Ascending aorta (tissue), 2 donors: ENCODE data around the gene LGR4. TPM values are rescaled to one million over a fixed set of nuclear protein-coding genes. Genes with fewer than 3 reads are reported as not detected.
"Not testable (repeated sequence)": the region's sequence is repeated elsewhere in the genome, so short reads cannot be mapped to it uniquely, and the experiment has no call there.

Source experiments
- DNase-seq, 2 donors: peaks; one replicate each; pipeline ENCODE4 v3.0.0-alpha.2; 2019; ENCODE audit warnings: low spot score in 2 of 2
- H3K27ac ChIP-seq, 2 donors: fragments of 200-600 bp; sonication (generic); one replicate each; pipeline ENCODE4 v1.5.1; 2016 to 2017; ENCODE audit warnings: mild to moderate bottlenecking in 1 of 2
- H3K27me3 ChIP-seq: fragments of 200-600 bp; sonication (generic); one replicate; pipeline ENCODE4 v1.5.1; 2017
- H3K36me3 ChIP-seq, 2 donors: fragments of 200-600 bp; sonication (generic); one replicate each; pipeline ENCODE4 v1.5.1; 2016
- H3K4me1 ChIP-seq, 2 donors: fragments of 200-600 bp; sonication (generic); one replicate each; pipeline ENCODE4 v1.5.1; 2016 to 2017; ENCODE audit warnings: mild to moderate bottlenecking in 1 of 2
- H3K4me3 ChIP-seq, 2 donors: fragments of 200-600 bp; sonication (generic); one replicate each; pipeline ENCODE4 v1.5.1; 2016 to 2017; ENCODE audit warnings: mild to moderate bottlenecking in 1 of 2
- H3K9me3 ChIP-seq, 2 donors: fragments of 200-600 bp; sonication (generic); one replicate each; pipeline ENCODE4 v1.5.1; 2016
- CTCF ChIP-seq, 3 experiments: fragments of 200-600 bp in 2 of 3; fragments of 450-650 bp in 1 of 3; sonication (generic) in 2 of 3; IDR thresholded peaks; one replicate each; pipeline ENCODE4 v1.5.1; 2016 to 2019; ENCODE audit warnings: antibody characterized with exemption in 3 of 3, mild to moderate bottlenecking in 1 of 3, moderate library complexity in 1 of 3
- intact Hi-C: fragments of 100-400 bp; cut with DNase I; formaldehyde crosslinking; loops from one replicate; pipeline ENCODE4 v1.15.1; 2023
- total RNA-seq: library from RNA; depleted of rRNA; stranded (reverse); fragments of >200 nt; gene quantifications from one replicate; pipeline ENCODE4 v1.1.0, GENCODE V29; 2016

The LGR4 gene
- total RNA-seq, 1 donor from 2014 or later, result 46.8 TPM

DNA sequence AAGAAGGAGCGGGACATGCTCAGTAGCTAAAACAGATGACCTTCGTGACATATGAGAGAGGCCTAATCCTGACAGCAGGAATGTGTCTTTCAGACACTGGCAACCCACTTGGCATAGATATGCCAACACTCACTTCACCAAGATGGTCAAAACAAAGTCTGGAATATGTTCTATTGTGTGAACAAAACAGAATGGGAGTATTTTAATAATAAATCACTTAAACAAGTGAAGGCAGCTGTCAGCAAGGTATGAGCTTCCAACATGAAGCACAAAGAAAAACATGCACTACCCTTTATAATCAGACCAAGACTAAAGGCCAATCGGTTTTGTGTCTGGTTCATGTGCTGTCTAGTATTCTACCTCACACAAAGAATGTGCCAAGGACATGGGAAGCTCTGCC is 132.6 kb downstream of the LGR4 start:
- Histone ChIP-seq H3K27ac (no peak overlapping the region), H3K4me1 (no peaks in the 10 kb centered on the region), H3K9me3 (no peaks in the 10 kb centered on the region), H3K36me3 (no peaks in the 10 kb centered on the region), H3K4me3 (no peak overlapping the region), H3K27me3 (no peaks in the 10 kb centered on the region)
- intact Hi-C loops, result no loop called here
- no peak for DNase-seq
- no peak for TF ChIP-seq CTCF (IDR thresholded peaks at IDR 0.05)

- intact Hi-C loops, H3K36me3 ChIP-seq, DNase-seq, H3K4me1 ChIP-seq, H3K27me3 ChIP-seq, H3K4me3 ChIP-seq, H3K27ac ChIP-seq, H3K9me3 ChIP-seq: not testable (repeated sequence)
Observed at GRCh38 chr11:27334764-27335163, 137.8 kb downstream of the LGR4 start.

GRCh38 chr11:27331981-27332380 is 140.6 kb downstream of the LGR4 start:
- no peak for TF ChIP-seq CTCF (IDR thresholded peaks at IDR 0.05)
- Histone ChIP-seq H3K27me3 (no peaks in the 10 kb centered on the region), H3K4me3 (no peak overlapping the region), H3K27ac (no peak overlapping the region), H3K4me1 (no peaks in the 10 kb centered on the region), H3K36me3 (no peaks in the 10 kb centered on the region), H3K9me3 (no peaks in the 10 kb centered on the region)
- no peak for DNase-seq
- intact Hi-C loops, result no loop called here

DNA sequence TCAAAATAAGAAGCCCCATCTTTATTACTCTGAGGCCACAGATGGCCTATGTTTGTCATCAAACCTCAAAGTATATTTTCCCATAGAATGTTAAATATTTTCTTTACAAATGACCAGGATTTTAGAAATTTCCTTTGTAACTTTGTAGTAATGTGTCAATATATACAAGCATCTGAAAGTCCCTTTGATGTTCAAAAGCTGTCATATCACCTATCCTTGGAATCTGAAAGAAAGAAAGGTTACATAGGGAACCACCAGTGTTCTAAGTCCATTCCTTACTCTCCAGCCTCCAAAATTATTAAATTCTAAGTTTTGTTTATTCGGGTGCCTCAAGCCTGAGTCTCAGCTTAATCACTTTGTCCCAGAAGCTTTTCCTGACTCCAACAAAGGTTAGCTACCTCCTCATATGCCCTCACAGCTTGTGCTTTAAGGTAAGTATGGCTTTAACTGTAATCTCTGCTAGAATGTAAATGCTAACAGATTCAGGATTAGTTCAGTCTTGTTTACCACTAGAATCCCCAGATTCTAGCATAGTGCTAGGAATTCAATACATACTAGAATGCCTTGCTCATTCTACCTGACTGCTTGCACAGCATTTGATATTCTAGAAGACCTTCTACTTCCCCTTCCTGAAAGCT is 141.8 kb downstream of the LGR4 start:
- DNase-seq, result no peak
- H3K4me3 ChIP-seq, result no peak overlapping the region
- H3K36me3 ChIP-seq, result no peaks in the 10 kb centered on the region
- TF ChIP-seq CTCF (IDR thresholded peaks at IDR 0.05), result no peak
- intact Hi-C loops, result no loop called here
- no peaks in the 10 kb centered on the region for H3K4me1 ChIP-seq
- H3K27ac ChIP-seq, result no peak overlapping the region
- H3K9me3 ChIP-seq, result no peaks in the 10 kb centered on the region
- no peaks in the 10 kb centered on the region for H3K27me3 ChIP-seq

- Histone ChIP-seq H3K4me1 (no peaks in the 10 kb centered on the region), H3K27me3 (no peaks in the 10 kb centered on the region), H3K27ac (no peak overlapping the region), H3K9me3 (no peaks in the 10 kb centered on the region), H3K36me3 (no peaks in the 10 kb centered on the region), H3K4me3 (no peak overlapping the region)
- no peak for DNase-seq
- intact Hi-C loops, result no loop called here
- TF ChIP-seq CTCF (IDR thresholded peaks at IDR 0.05), result no peak
Observed at GRCh38 chr11:27329867-27330632, 142.5 kb downstream of the LGR4 start.

DNA sequence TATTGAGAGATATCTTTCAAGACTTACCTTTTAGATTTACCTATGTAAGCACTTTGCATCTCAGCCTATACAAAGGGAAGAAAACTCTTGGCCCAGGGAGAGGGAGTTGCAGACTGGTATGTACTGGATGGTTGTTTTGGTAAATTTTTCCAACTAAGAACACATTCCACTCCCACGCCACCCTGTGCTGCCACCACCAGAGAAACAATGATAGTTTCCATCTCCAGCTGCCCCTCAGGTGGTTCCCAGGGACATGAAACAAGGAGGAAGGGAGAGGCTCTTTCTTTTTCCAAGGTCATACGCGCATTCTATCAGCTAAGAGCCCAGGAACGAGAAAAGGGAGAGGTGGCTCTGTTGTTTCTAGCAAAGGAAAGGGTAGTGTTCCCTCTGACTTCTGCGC is 144.0 kb downstream of the LGR4 start:
- no peaks in the 10 kb centered on the region for H3K9me3 ChIP-seq
- no peak overlapping the region for H3K4me3 ChIP-seq
- H3K27ac ChIP-seq, result no peak overlapping the region
- H3K36me3 ChIP-seq, result no peaks in the 10 kb centered on the region
- no peaks in the 10 kb centered on the region for H3K27me3 ChIP-seq
- DNase-seq, result no peak
- intact Hi-C loops, result no loop called here
- no peak for TF ChIP-seq CTCF (IDR thresholded peaks at IDR 0.05)
- no peaks in the 10 kb centered on the region for H3K4me1 ChIP-seq

DNA sequence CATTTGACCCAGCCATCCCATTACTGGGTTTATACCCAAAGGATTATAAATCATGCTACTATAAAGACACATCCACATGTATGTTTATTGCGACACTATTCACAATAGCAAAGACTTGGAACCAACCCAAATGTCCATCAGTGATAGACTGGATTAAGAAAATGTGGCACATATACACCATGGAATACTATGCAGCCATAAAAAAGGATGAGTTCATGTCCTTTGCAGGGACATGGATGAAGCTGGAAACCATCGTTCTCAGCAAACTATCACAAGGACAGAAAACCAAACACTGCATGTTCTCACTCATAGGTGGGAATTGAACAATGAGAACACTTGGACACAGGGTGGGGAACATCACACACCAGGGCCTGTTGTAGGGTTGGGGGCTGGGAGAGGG is 145.5 kb downstream of the LGR4 start:
- H3K4me1 ChIP-seq, DNase-seq, H3K4me3 ChIP-seq, H3K9me3 ChIP-seq, intact Hi-C loops, H3K27ac ChIP-seq, H3K27me3 ChIP-seq, H3K36me3 ChIP-seq: not testable (repeated sequence)

- H3K4me3 ChIP-seq, H3K4me1 ChIP-seq, H3K36me3 ChIP-seq, H3K27ac ChIP-seq, H3K27me3 ChIP-seq, H3K9me3 ChIP-seq, intact Hi-C loops, DNase-seq: not testable (repeated sequence)
Observed at GRCh38 chr11:27322196-27322595, 150.4 kb downstream of the LGR4 start.

DNA sequence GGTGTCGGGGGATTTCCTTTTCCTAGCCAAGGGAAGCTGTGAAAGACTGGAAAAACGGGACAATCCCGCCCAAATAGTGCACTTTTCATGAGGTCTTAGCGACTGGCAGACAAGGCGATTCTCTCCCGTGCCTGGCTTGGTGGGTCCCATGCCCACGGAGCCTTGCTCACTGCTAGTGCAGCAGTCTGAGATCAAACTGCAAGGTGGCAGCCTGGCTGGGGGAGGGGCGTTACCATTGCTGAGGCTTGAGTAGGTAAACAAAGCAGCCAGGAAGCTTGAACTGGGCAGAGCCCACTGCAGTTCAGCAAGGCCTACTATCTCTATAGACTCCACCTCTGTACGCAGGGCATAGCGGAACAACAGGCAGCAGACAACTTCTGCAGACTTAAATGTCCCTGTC is 151.2 kb downstream of the LGR4 start:
- DNase-seq, H3K36me3 ChIP-seq, intact Hi-C loops, H3K27me3 ChIP-seq, H3K27ac ChIP-seq, H3K9me3 ChIP-seq, H3K4me1 ChIP-seq, H3K4me3 ChIP-seq: not testable (repeated sequence)
